ENCODE measurements around the gene GNLY. TPM values are rescaled to one million over a fixed set of nuclear protein-coding genes. Genes with fewer than 3 reads are reported as not detected.

The GNLY gene
- total and polyA plus RNA-seq, 2 of the 4 experiments (the other 2 are of a cell fraction), result not detected

- Histone ChIP-seq H2BK120ac (ENCODE audit: low read depth, low read length) (no peak overlapping the region), H3K18ac (ENCODE audit: low read depth, low read length) (no peak overlapping the region), H4K5ac (ENCODE audit: low read depth, low read length) (no peak overlapping the region), H3K36me3 (ENCODE audit: control insufficient read depth, insufficient read depth, low read length) (no peaks in the 10 kb centered on the region), H3K23ac (ENCODE audit: low read depth, low read length) (0 out of 2 replicates have a peak overlapping the region, but pooled peaks have one; percentile 9), H3K9me3 (ENCODE audit: control insufficient read depth, insufficient read depth, low read length) (no peaks in the 10 kb centered on the region), H2BK5ac (ENCODE audit: low read depth, low read length, poor library complexity, severe bottlenecking) (no peak overlapping the region), H3K4ac (ENCODE audit: low read depth, low read length) (no peak overlapping the region), H3K4me2 (ENCODE audit: low read depth, low read length) (no peak overlapping the region), H2AFZ (replicated peaks; ENCODE audit: low read length, poor library complexity) (no peak overlapping the region), H3K9me1 (ENCODE audit: insufficient read depth, low read length) (peaks cover 24% of the 10 kb centered on the region), H4K8ac (ENCODE audit: low read depth in 2 of 2, low read length in 2 of 2) (no peak overlapping the region), H2AK5ac (ENCODE audit: low read depth, low read length) (peak overlapping the region; percentile 17; the same call in 1 of the 2 replicates), H3K9ac (ENCODE audit: low read depth, low read length) (no peak overlapping the region), H2BK20ac (ENCODE audit: low read depth, low read length) (peak overlapping the region; percentile 28; the same call in 1 of the 2 replicates), H3K27ac (ENCODE audit: insufficient read depth, low read length) (no peak overlapping the region), H3K4me3 (ENCODE audit: insufficient read depth, low read depth, low read length) (no peak overlapping the region), H3K79me1 (ENCODE audit: low read depth in 1 of 2, low read length in 2 of 2) (no peaks in the 10 kb centered on the region), H4K91ac (ENCODE audit: insufficient read depth, low read depth, low read length) (no peak overlapping the region), H3K14ac (replicated peaks; ENCODE audit: low read depth, low read length) (no peak overlapping the region), H2AK9ac (replicated peaks; ENCODE audit: low read depth, low read length, poor library complexity) (peak overlapping the region; percentile 13), H3K4me1 (ENCODE audit: control insufficient read depth, insufficient read depth, low read length) (peaks cover 39% of the 10 kb centered on the region), H4K20me1 (ENCODE audit: insufficient read depth, low read length) (0 out of 2 replicates have a peak, but pooled peaks cover 4% of the 10 kb centered on the region), H3K56ac (ENCODE audit: extremely low read depth, insufficient read depth, low read length) (no peak overlapping the region), H3K27me3 (ENCODE audit: control insufficient read depth, insufficient read depth, low read length) (no peaks in the 10 kb centered on the region; the same call in 1 of the 2 replicates), H2BK15ac (ENCODE audit: low read depth, low read length) (no peak overlapping the region)
- in situ Hi-C loops (cut with MboI; ENCODE audit: low sequenced_read_pairs), result no loop called here
- POLR2A ChIA-PET (ENCODE audit: unreplicated experiment), result no interaction called here
- ATAC-seq (ENCODE audit: low read depth), result no peak
- no peak for TF ChIP-seq ELK1 (IDR thresholded peaks at IDR 0.05; ENCODE audit: borderline replicate concordance, low read depth, low read length)
- TF ChIP-seq BHLHE40 (IDR thresholded peaks at IDR 0.05; ENCODE audit: low read depth, low read length), result no peak
- no peak for TF ChIP-seq MXI1 (IDR thresholded peaks at IDR 0.05; ENCODE audit: borderline replicate concordance, low read depth, low read length)
- BruUV-seq (replicated peaks), result no TSS peak
- DNase-seq, result no peak
- no CpG with 5 or more reads among the region's 3 CpGs for WGBS, 2 experiments (ENCODE audit: extremely low coverage in 2 of 2, insufficient read length in 1 of 2)
- intact Hi-C loops (cut with micrococcal nuclease), result no loop called here
- dilution Hi-C loops (cut with HindIII; ENCODE audit: low sequenced_read_pairs, unreplicated experiment), result no loop called here
- CTCF ChIA-PET, result no interaction called here
Measured at GRCh38 chr2:85747441-85747840, 53.3 kb downstream of the GNLY start.

All from IMR-90 (cell line).